DOHH2 (cell line): ENCODE data around the gene PLCB4.

ENCODE experiments used
- H3F3A ChIP-seq: fragments of 200-600 bp; sonication (generic), shearing (Covaris generic); 2 replicates; pipeline ENCODE4 v1.6.0; 2016; ENCODE audit warnings: antibody characterized with exemption, mild to moderate bottlenecking; ENCODE audit not compliant: control insufficient read depth, insufficient read depth
- H3K27ac ChIP-seq: fragments of 200-600 bp; sonication (generic); 2 replicates; pipeline ENCODE4 v1.5.1; 2014; ENCODE audit warnings: low read depth, mild to moderate bottlenecking, low read length, moderate library complexity
- H3K27me3 ChIP-seq: fragments of 200-600 bp; sonication (generic); 2 replicates; pipeline ENCODE4 v1.6.1; 2014; ENCODE audit warnings: mild to moderate bottlenecking, low read length, mixed read lengths; ENCODE audit not compliant: control insufficient read depth
- H3K36me3 ChIP-seq: fragments of 200-600 bp; sonication (generic); 2 replicates; pipeline ENCODE4 v1.6.1; 2014; ENCODE audit warnings: mild to moderate bottlenecking, low read length, moderate library complexity, mixed read lengths; ENCODE audit not compliant: control insufficient read depth
- H3K4me1 ChIP-seq: fragments of 200-600 bp; sonication (generic); 2 replicates; pipeline ENCODE4 v1.6.1; 2014; ENCODE audit warnings: mild to moderate bottlenecking, low read length, mixed read lengths; ENCODE audit not compliant: control insufficient read depth
- H3K4me2 ChIP-seq: fragments of 200-600 bp; sonication (generic); 2 replicates; pipeline ENCODE4 v1.6.0; 2014; ENCODE audit warnings: mild to moderate bottlenecking, low read length, moderate library complexity
- H3K4me3 ChIP-seq: fragments of 200-600 bp; sonication (generic); 2 replicates; pipeline ENCODE4 v1.5.1; 2014; ENCODE audit warnings: mild to moderate bottlenecking, low read length, mixed read lengths
- H3K79me2 ChIP-seq: fragments of 200-600 bp; sonication (generic); 2 replicates; pipeline ENCODE4 v1.6.1; 2014; ENCODE audit warnings: mild to moderate bottlenecking, low read length, mixed read lengths; ENCODE audit not compliant: control insufficient read depth
- H3K9me2 ChIP-seq: fragments of 200-600 bp; sonication (generic); replicated peaks from 2 replicates; pipeline ENCODE4 v1.6.1; 2014; ENCODE audit warnings: mild to moderate bottlenecking, low read length, mixed read lengths; ENCODE audit not compliant: control insufficient read depth
- H3K9me3 ChIP-seq: fragments of 200-600 bp; sonication (generic); 2 replicates; pipeline ENCODE4 v1.6.1; 2014; ENCODE audit warnings: antibody characterized with exemption, low read length, mixed read lengths; ENCODE audit not compliant: control insufficient read depth, insufficient read depth
- H4K20me1 ChIP-seq: fragments of 200-600 bp; sonication (generic); 2 replicates; pipeline ENCODE4 v1.6.0; 2014; ENCODE audit warnings: low read depth, mild to moderate bottlenecking, antibody characterized with exemption, low read length, moderate library complexity; ENCODE audit not compliant: control insufficient read depth, insufficient read depth
- CTCF ChIP-seq: fragments of 200-600 bp; sonication (generic); IDR thresholded peaks from one replicate; pipeline ENCODE4 v1.5.1; 2014; ENCODE audit warnings: antibody characterized with exemption, mild to moderate bottlenecking, low read depth, low read length; ENCODE audit not compliant: poor library complexity, severe bottlenecking
- EZH2phosphoT487 ChIP-seq: fragments of 200-600 bp; sonication (generic); IDR thresholded peaks from 2 replicates; pipeline ENCODE4 v1.6.1; 2017; ENCODE audit warnings: borderline replicate concordance, mild to moderate bottlenecking, antibody characterized with exemption, low read length, moderate library complexity, mixed read lengths

The PLCB4 gene

DNA sequence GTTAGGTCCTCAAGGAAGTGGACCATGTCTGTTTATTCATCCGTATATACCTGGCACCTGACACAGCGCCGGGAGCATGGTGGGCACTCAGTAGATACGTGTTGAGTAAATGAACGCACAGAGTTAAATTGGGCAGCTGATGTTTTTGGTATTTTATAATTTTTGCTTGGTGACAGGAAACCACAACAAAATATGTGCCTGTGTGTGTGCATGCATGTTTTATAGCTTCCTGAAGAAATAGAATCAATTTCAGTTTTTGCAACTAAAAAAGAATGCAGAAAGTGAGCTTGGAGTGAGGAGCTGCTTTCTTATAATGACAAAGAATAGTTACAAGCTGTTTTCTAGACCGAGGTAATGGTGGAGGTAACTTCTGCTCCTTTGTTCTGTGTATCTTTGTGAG is 91.4 kb downstream of the PLCB4 start:
- Histone ChIP-seq H3K27me3 (no peaks in the 10 kb centered on the region), H3K36me3 (no peaks in the 10 kb centered on the region), H3K4me3 (no peak overlapping the region), H3K4me1 (no peaks in the 10 kb centered on the region), H3K27ac (no peak overlapping the region), H4K20me1 (no peaks in the 10 kb centered on the region), H3K4me2 (no peak overlapping the region), H3K79me2 (no peaks in the 10 kb centered on the region), H3F3A (no peaks in the 10 kb centered on the region), H3K9me2 (no peaks in the 10 kb centered on the region), H3K9me3 (no peaks in the 10 kb centered on the region)
- TF ChIP-seq CTCF (no peak), EZH2phosphoT487 (no peak)

GRCh38 chr20:9160757-9161156 is 91.9 kb downstream of the PLCB4 start:
- no peak for TF ChIP-seq CTCF
- TF ChIP-seq EZH2phosphoT487 = no peak
- no peak overlapping the region for H3K4me2 ChIP-seq

DNA sequence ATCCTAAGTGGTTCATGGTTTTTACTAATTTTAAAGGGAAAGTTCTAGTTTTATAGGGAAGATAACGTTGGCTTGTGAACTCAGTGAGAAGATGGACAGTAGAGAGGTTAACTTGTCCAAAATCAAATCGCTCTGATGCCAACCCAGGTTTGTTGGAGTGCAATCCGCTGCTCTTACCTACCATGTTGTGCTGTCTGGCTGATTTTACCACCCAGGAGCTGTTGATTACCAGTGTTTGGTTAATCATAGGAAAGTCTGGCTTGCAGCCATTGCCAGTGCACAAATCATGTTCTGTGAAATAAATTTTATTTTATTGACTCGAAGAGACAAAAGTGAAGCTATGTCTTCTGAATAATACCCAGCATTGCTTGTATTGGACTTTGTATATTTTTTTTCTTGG is 92.4 kb downstream of the PLCB4 start:
- no peaks in the 10 kb centered on the region for H4K20me1 ChIP-seq
- H3K4me2 ChIP-seq = no peak overlapping the region
- no peaks in the 10 kb centered on the region for H3K9me3 ChIP-seq
- no peaks in the 10 kb centered on the region for H3K4me1 ChIP-seq
- no peak overlapping the region for H3K27ac ChIP-seq
- no peak for TF ChIP-seq CTCF
- TF ChIP-seq EZH2phosphoT487 = no peak
- no peaks in the 10 kb centered on the region for H3K79me2 ChIP-seq
- no peak overlapping the region for H3K4me3 ChIP-seq
- H3K9me2 ChIP-seq = no peaks in the 10 kb centered on the region
- no peaks in the 10 kb centered on the region for H3K27me3 ChIP-seq
- H3F3A ChIP-seq = no peaks in the 10 kb centered on the region
- H3K36me3 ChIP-seq = no peaks in the 10 kb centered on the region

More at GRCh38 chr20:9160757-9161156, 91.9 kb downstream of the PLCB4 start:
- Histone ChIP-seq H3K4me1 (no peaks in the 10 kb centered on the region), H3K9me3 (no peaks in the 10 kb centered on the region), H3K79me2 (no peaks in the 10 kb centered on the region), H3K27ac (no peak overlapping the region), H3K9me2 (no peaks in the 10 kb centered on the region), H3K27me3 (no peaks in the 10 kb centered on the region), H3K36me3 (no peaks in the 10 kb centered on the region), H3F3A (no peaks in the 10 kb centered on the region), H3K4me3 (no peak overlapping the region), H4K20me1 (no peaks in the 10 kb centered on the region)

- H3K27ac ChIP-seq = no peak overlapping the region
- H3F3A ChIP-seq = no peaks in the 10 kb centered on the region
- H3K36me3 ChIP-seq = no peaks in the 10 kb centered on the region
- H3K27me3 ChIP-seq = no peaks in the 10 kb centered on the region
- H3K9me2 ChIP-seq = no peaks in the 10 kb centered on the region
- H3K4me1 ChIP-seq = no peaks in the 10 kb centered on the region
- H4K20me1 ChIP-seq = no peaks in the 10 kb centered on the region
- no peak overlapping the region for H3K4me2 ChIP-seq
- H3K4me3 ChIP-seq = no peak overlapping the region
- H3K9me3 ChIP-seq = no peaks in the 10 kb centered on the region
- no peaks in the 10 kb centered on the region for H3K79me2 ChIP-seq
- no peak for TF ChIP-seq EZH2phosphoT487
- TF ChIP-seq CTCF = no peak
Measured at GRCh38 chr20:9163251-9163650, 94.4 kb downstream of the PLCB4 start.
